Measurements from ENCODE around the gene NSMCE1. TPM values are rescaled to one million over a fixed set of nuclear protein-coding genes. Genes with fewer than 3 reads are reported as not detected.
"Not testable (repeated sequence)": the region's sequence is repeated elsewhere in the genome, so short reads cannot be mapped to it uniquely, and the experiment has no call there.

Gene NSMCE1
- total and polyA plus RNA-seq, 4 donors = 16.5 to 39.0 (median 21.7) TPM

GRCh38 chr16:27289669-27290068, 21.1 kb upstream of the NSMCE1 start:
- H3K36me3 ChIP-seq (ENCODE audit: control insufficient read depth in 4 of 4, insufficient read depth in 3 of 4, low read depth in 1 of 4, low read length in 3 of 4) = no peaks in the 10 kb centered on the region
- no peaks in the 10 kb centered on the region for H3K27me3 ChIP-seq (ENCODE audit: control insufficient read depth in 4 of 4, insufficient read depth in 4 of 4, low read length in 3 of 4)
- no peaks in the 10 kb centered on the region for H3K9me3 ChIP-seq (ENCODE audit: control insufficient read depth in 4 of 4, low read length in 3 of 4)
- no peak overlapping the region for H3K9ac ChIP-seq (ENCODE audit: low read depth in 1 of 2, low read length in 2 of 2)
- 83% methylated on average over 6 of the region's 6 CpGs for WGBS
- TF ChIP-seq FOXA2 (IDR thresholded peaks at IDR 0.05) = no peak
- H3K4me3 ChIP-seq (ENCODE audit: low read depth in 1 of 3, low read length in 3 of 3) = no peak overlapping the region
- H3K4me1 ChIP-seq (ENCODE audit: control insufficient read depth in 4 of 4, insufficient read depth in 4 of 4, low read length in 3 of 4) = no peaks in the 10 kb centered on the region
- DNase-seq (ENCODE audit: low spot score) = no peak
- H3K27ac ChIP-seq (ENCODE audit: low read depth in 1 of 2, low read length in 2 of 2) = no peak overlapping the region

GRCh38 chr16:27288313-27288712, 19.7 kb upstream of the NSMCE1 start:
- not testable (repeated sequence) for H3K9me3 ChIP-seq (ENCODE audit: control insufficient read depth in 4 of 4, low read length in 3 of 4); H3K27ac ChIP-seq (ENCODE audit: low read depth in 1 of 2, low read length in 2 of 2); DNase-seq (ENCODE audit: low spot score); H3K4me1 ChIP-seq (ENCODE audit: control insufficient read depth in 4 of 4, insufficient read depth in 4 of 4, low read length in 3 of 4); H3K36me3 ChIP-seq (ENCODE audit: control insufficient read depth in 4 of 4, insufficient read depth in 3 of 4, low read depth in 1 of 4, low read length in 3 of 4); H3K4me3 ChIP-seq (ENCODE audit: low read depth in 1 of 3, low read length in 3 of 3); H3K27me3 ChIP-seq (ENCODE audit: control insufficient read depth in 4 of 4, insufficient read depth in 4 of 4, low read length in 3 of 4); H3K9ac ChIP-seq (ENCODE audit: low read depth in 1 of 2, low read length in 2 of 2)
- WGBS = 82% methylated on average over 6 of the region's 6 CpGs

- no peaks in the 10 kb centered on the region for H3K4me1 ChIP-seq (ENCODE audit: control insufficient read depth in 4 of 4, insufficient read depth in 4 of 4, low read length in 3 of 4)
- DNase-seq (ENCODE audit: low spot score) = no peak
- WGBS = 92% methylated on average over 11 of the region's 11 CpGs
- H3K4me3 ChIP-seq (ENCODE audit: low read depth in 1 of 3, low read length in 3 of 3) = no peak overlapping the region
- no peak for TF ChIP-seq YY1 (IDR thresholded peaks at IDR 0.05)
- TF ChIP-seq HNF4A (conservative IDR thresholded peaks at IDR 0.05) = no peak
- no peak for TF ChIP-seq MAX (IDR thresholded peaks at IDR 0.05)
- TF ChIP-seq, protein P1, sequence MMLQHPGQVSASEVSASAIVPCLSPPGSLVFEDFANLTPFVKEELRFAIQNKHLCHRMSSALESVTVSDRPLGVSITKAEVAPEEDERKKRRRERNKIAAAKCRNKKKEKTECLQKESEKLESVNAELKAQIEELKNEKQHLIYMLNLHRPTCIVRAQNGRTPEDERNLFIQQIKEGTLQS (IDR thresholded peaks at IDR 0.05) = no peak
- no peak for TF ChIP-seq EGR1 (IDR thresholded peaks at IDR 0.05; ENCODE audit: low read depth in 2 of 2)
- TF ChIP-seq SP1 (IDR thresholded peaks at IDR 0.05) = no peak
- no peak for TF ChIP-seq TAF1 (conservative IDR thresholded peaks at IDR 0.05)
- TF ChIP-seq, protein P2, sequence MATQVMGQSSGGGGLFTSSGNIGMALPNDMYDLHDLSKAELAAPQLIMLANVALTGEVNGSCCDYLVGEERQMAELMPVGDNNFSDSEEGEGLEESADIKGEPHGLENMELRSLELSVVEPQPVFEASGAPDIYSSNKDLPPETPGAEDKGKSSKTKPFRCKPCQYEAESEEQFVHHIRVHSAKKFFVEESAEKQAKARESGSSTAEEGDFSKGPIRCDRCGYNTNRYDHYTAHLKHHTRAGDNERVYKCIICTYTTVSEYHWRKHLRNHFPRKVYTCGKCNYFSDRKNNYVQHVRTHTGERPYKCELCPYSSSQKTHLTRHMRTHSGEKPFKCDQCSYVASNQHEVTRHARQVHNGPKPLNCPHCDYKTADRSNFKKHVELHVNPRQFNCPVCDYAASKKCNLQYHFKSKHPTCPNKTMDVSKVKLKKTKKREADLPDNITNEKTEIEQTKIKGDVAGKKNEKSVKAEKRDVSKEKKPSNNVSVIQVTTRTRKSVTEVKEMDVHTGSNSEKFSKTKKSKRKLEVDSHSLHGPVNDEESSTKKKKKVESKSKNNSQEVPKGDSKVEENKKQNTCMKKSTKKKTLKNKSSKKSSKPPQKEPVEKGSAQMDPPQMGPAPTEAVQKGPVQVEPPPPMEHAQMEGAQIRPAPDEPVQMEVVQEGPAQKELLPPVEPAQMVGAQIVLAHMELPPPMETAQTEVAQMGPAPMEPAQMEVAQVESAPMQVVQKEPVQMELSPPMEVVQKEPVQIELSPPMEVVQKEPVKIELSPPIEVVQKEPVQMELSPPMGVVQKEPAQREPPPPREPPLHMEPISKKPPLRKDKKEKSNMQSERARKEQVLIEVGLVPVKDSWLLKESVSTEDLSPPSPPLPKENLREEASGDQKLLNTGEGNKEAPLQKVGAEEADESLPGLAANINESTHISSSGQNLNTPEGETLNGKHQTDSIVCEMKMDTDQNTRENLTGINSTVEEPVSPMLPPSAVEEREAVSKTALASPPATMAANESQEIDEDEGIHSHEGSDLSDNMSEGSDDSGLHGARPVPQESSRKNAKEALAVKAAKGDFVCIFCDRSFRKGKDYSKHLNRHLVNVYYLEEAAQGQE (IDR thresholded peaks at IDR 0.05) = no peak
- no peak for TF ChIP-seq RXRA (IDR thresholded peaks at IDR 0.05)
- TF ChIP-seq GABPA (IDR thresholded peaks at IDR 0.05 in 1 of 2, conservative IDR thresholded peaks at IDR 0.05 in 1 of 2) = no peak
- TF ChIP-seq HNF4G (IDR thresholded peaks at IDR 0.05) = no peak
- TF ChIP-seq CTCF (IDR thresholded peaks at IDR 0.05; ENCODE audit: low read depth, low read length, missing input control) = no peak
- TF ChIP-seq RAD21 (IDR thresholded peaks at IDR 0.05) = no peak
- TF ChIP-seq FOXA1 (IDR thresholded peaks at IDR 0.05) = no peak
- TF ChIP-seq JUND (IDR thresholded peaks at IDR 0.05) = no peak
- no peak for TF ChIP-seq FOXA2 (IDR thresholded peaks at IDR 0.05)
- TF ChIP-seq, protein P3, sequence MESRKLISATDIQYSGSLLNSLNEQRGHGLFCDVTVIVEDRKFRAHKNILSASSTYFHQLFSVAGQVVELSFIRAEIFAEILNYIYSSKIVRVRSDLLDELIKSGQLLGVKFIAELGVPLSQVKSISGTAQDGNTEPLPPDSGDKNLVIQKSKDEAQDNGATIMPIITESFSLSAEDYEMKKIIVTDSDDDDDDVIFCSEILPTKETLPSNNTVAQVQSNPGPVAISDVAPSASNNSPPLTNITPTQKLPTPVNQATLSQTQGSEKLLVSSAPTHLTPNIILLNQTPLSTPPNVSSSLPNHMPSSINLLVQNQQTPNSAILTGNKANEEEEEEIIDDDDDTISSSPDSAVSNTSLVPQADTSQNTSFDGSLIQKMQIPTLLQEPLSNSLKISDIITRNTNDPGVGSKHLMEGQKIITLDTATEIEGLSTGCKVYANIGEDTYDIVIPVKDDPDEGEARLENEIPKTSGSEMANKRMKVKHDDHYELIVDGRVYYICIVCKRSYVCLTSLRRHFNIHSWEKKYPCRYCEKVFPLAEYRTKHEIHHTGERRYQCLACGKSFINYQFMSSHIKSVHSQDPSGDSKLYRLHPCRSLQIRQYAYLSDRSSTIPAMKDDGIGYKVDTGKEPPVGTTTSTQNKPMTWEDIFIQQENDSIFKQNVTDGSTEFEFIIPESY (IDR thresholded peaks at IDR 0.05) = no peak
- no peak for TF ChIP-seq NR2F2 (IDR thresholded peaks at IDR 0.05)
- H3K9ac ChIP-seq (ENCODE audit: low read depth in 1 of 2, low read length in 2 of 2) = no peak overlapping the region
- H3K36me3 ChIP-seq (ENCODE audit: control insufficient read depth in 4 of 4, insufficient read depth in 3 of 4, low read depth in 1 of 4, low read length in 3 of 4) = no peaks in the 10 kb centered on the region
- H3K9me3 ChIP-seq (ENCODE audit: control insufficient read depth in 4 of 4, low read length in 3 of 4) = no peaks in the 10 kb centered on the region
- H3K27ac ChIP-seq (ENCODE audit: low read depth in 1 of 2, low read length in 2 of 2) = no peak overlapping the region
- H3K27me3 ChIP-seq (ENCODE audit: control insufficient read depth in 4 of 4, insufficient read depth in 4 of 4, low read length in 3 of 4) = no peaks in the 10 kb centered on the region
Observed at GRCh38 chr16:27287887-27288286, 19.3 kb upstream of the NSMCE1 start.
